Peyer's patch (tissue), 4 donors: Measurements from ENCODE around the gene ZBTB16. TPM values are rescaled to one million over a fixed set of nuclear protein-coding genes. Genes with fewer than 3 reads are reported as not detected.

ENCODE experiments used
- DNase-seq, 3 donors: peaks; one replicate each; pipeline ENCODE4 v3.0.0-alpha.2; 2017 to 2019
- H3K27ac ChIP-seq, 4 donors: fragments of 200-600 bp; sonication (generic); one replicate each; pipeline ENCODE4 v1.5.1; 2016 to 2019
- H3K27me3 ChIP-seq, 2 donors: fragments of 200-600 bp; sonication (generic); one replicate each; pipeline ENCODE4 v1.5.1; 2019
- H3K36me3 ChIP-seq, 3 donors: fragments of 200-600 bp; sonication (generic); one replicate each; pipeline ENCODE4 v1.5.1; 2016 to 2019
- H3K4me1 ChIP-seq, 4 donors: fragments of 200-600 bp; sonication (generic); one replicate each; pipeline ENCODE4 v1.5.1; 2016 to 2019
- H3K4me3 ChIP-seq, 4 donors: fragments of 200-600 bp; sonication (generic); 1 replicate in 3 of 4; 2 replicates in 1 of 4; pipeline ENCODE4 v1.5.1; 2016 to 2019; ENCODE audit warnings: mild to moderate bottlenecking in 1 of 4
- H3K9me3 ChIP-seq, 4 donors: fragments of 200-600 bp; sonication (generic); one replicate each; pipeline ENCODE4 v1.5.1; 2016 to 2019; ENCODE audit warnings: mild to moderate bottlenecking in 1 of 4
- CTCF ChIP-seq, 6 experiments: fragments of 450-650 bp in 4 of 6; fragments of 200-600 bp in 2 of 6; sonication (generic) in 1 of 6; IDR thresholded peaks; one replicate each; pipeline ENCODE4 v1.5.1; 2017 to 2019; ENCODE audit warnings: antibody characterized with exemption in 6 of 6, mild to moderate bottlenecking in 3 of 6, moderate library complexity in 1 of 6
- POLR2A ChIP-seq, 2 donors: fragments of 450-650 bp; IDR thresholded peaks; one replicate each; pipeline ENCODE4 v1.5.1; 2017; ENCODE audit warnings: antibody characterized with exemption in 2 of 2, mild to moderate bottlenecking in 2 of 2, moderate library complexity in 2 of 2
- total RNA-seq, 4 donors: library from RNA; depleted of rRNA; stranded (reverse); fragments of >200 nt; gene quantifications; one replicate each; pipeline ENCODE4 v1.1.0, GENCODE V29; 2016

The ZBTB16 gene
- total RNA-seq, 4 donors from 2014 or later: 84.8 to 257 (median 155) TPM

DNA sequence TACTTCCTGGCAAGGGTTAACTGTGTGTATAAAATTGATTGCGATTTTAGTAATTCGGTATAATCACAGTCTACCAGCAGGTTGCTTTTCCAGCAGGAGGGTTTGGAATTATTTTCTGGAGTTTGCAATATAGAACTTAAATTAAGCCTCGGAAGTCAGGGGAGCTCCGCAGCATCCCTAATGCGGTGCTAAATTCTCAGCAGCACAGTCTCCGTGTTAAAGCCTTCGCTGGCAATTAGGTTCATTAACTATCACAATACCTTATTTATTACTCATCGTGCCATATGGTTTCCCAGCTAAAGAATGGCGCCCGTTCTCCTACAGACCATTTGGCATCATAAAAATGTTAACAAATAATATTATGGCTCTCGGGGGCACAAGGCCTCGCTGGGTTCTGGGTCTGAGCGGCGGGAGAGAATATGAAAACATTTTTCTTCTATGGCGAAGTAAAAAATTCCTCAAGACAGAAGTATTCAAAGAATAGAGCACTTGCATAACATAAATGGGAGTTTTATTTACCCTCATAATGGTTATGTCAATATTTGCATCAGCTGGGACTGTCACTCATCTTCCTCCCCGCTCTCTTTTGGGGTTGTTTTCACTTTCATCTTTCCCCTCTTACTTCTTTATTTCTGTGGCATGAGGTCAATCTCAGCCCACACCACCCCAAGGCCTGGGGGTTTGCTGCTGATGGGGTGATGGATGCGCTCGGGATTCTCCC, 28.1 kb upstream of the ZBTB16 start:
- no peak for DNase-seq
- H3K36me3 ChIP-seq: no peaks in the 10 kb centered on the region
- no peaks in the 10 kb centered on the region for H3K4me1 ChIP-seq
- H3K27ac ChIP-seq: no peak overlapping the region
- H3K4me3 ChIP-seq: no peak overlapping the region
- H3K9me3 ChIP-seq: no peaks in the 10 kb centered on the region
- TF ChIP-seq POLR2A (IDR thresholded peaks at IDR 0.05) (no peak), CTCF (IDR thresholded peaks at IDR 0.05) (no peak)
- H3K27me3 ChIP-seq: no peaks in the 10 kb centered on the region

DNA sequence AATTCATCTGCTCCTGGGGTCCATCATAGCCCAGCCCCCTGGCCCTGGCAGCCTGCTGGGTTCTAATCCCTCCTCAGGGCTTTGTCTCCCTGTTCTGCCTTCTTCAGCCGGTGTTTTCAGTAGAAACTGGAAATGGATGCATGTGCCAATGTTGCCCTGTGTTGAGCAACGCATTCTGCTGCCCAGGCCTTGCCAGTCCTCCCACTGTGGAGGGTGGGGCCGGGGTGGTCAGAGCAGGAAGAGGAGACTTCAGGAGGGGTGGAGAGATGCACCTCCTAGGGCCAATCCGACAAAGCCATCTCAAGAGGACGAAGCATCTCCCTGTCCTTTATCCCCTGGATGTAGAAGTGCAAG, 27.6 kb upstream of the ZBTB16 start:
- Histone ChIP-seq H3K9me3 (no peaks in the 10 kb centered on the region), H3K27me3 (no peaks in the 10 kb centered on the region), H3K36me3 (no peaks in the 10 kb centered on the region), H3K27ac (no peak overlapping the region), H3K4me3 (no peak overlapping the region), H3K4me1 (no peaks in the 10 kb centered on the region)
- no peak for TF ChIP-seq CTCF (IDR thresholded peaks at IDR 0.05)
- TF ChIP-seq POLR2A (IDR thresholded peaks at IDR 0.05): no peak
- no peak for DNase-seq

DNA sequence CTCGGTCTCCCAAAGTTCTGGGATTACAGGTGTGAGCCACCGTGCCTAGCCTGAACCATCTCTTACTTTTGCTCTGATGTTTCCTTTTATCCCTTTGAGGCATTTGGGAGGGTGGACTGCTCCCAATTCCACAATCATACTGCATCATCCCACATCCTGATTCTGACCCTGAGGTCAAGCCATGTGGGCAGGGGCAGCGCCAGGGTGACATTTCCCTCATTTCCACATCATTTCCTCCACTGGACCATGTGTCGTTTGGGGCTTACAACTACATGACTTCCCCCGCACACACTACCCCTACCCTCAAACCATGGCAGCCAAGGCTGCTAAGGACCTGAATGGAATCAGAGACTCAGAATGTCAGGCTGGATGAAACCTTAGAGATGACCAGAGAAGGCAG, 26.4 kb upstream of the ZBTB16 start:
- TF ChIP-seq POLR2A (IDR thresholded peaks at IDR 0.05): no peak
- no peak for TF ChIP-seq CTCF (IDR thresholded peaks at IDR 0.05)
- DNase-seq: no peak
- H3K4me3 ChIP-seq: no peak overlapping the region
- H3K4me1 ChIP-seq: no peaks in the 10 kb centered on the region
- H3K27me3 ChIP-seq: no peaks in the 10 kb centered on the region
- no peaks in the 10 kb centered on the region for H3K36me3 ChIP-seq
- H3K27ac ChIP-seq: no peak overlapping the region
- H3K9me3 ChIP-seq: no peaks in the 10 kb centered on the region

GRCh38 chr11:114033572-114033971, 25.9 kb upstream of the ZBTB16 start:
- no peaks in the 10 kb centered on the region for H3K9me3 ChIP-seq
- no peaks in the 10 kb centered on the region for H3K27me3 ChIP-seq
- no peaks in the 10 kb centered on the region for H3K4me1 ChIP-seq
- H3K36me3 ChIP-seq: no peaks in the 10 kb centered on the region
- no peak overlapping the region for H3K4me3 ChIP-seq
- no peak overlapping the region for H3K27ac ChIP-seq
- no peak for DNase-seq
- TF ChIP-seq CTCF (IDR thresholded peaks at IDR 0.05) (no peak), POLR2A (IDR thresholded peaks at IDR 0.05) (no peak)

- Histone ChIP-seq H3K9me3 (no peaks in the 10 kb centered on the region), H3K27me3 (no peaks in the 10 kb centered on the region), H3K36me3 (no peaks in the 10 kb centered on the region), H3K27ac (no peak overlapping the region), H3K4me3 (no peak overlapping the region), H3K4me1 (no peaks in the 10 kb centered on the region)
- no peak for TF ChIP-seq POLR2A (IDR thresholded peaks at IDR 0.05)
- no peak for TF ChIP-seq CTCF (IDR thresholded peaks at IDR 0.05)
- no peak for DNase-seq
These were observed 24.6 kb upstream of the ZBTB16 start for GRCh38 chr11:114034956-114035355.
